HUDEP-2 (cell line): ENCODE results near the gene GJD3.
"Not testable (repeated sequence)": the region's sequence is repeated elsewhere in the genome, so short reads cannot be mapped to it uniquely, and the experiment has no call there.

ENCODE experiments used
- DNase-seq, 76 experiments: peaks; one replicate each; lab custom pipeline; 2025; ENCODE audit not compliant: unreplicated experiment in 76 of 76; lab: John Stamatoyannopoulos, UW

The GJD3 gene, protein sequence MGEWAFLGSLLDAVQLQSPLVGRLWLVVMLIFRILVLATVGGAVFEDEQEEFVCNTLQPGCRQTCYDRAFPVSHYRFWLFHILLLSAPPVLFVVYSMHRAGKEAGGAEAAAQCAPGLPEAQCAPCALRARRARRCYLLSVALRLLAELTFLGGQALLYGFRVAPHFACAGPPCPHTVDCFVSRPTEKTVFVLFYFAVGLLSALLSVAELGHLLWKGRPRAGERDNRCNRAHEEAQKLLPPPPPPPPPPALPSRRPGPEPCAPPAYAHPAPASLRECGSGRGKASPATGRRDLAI

DNA sequence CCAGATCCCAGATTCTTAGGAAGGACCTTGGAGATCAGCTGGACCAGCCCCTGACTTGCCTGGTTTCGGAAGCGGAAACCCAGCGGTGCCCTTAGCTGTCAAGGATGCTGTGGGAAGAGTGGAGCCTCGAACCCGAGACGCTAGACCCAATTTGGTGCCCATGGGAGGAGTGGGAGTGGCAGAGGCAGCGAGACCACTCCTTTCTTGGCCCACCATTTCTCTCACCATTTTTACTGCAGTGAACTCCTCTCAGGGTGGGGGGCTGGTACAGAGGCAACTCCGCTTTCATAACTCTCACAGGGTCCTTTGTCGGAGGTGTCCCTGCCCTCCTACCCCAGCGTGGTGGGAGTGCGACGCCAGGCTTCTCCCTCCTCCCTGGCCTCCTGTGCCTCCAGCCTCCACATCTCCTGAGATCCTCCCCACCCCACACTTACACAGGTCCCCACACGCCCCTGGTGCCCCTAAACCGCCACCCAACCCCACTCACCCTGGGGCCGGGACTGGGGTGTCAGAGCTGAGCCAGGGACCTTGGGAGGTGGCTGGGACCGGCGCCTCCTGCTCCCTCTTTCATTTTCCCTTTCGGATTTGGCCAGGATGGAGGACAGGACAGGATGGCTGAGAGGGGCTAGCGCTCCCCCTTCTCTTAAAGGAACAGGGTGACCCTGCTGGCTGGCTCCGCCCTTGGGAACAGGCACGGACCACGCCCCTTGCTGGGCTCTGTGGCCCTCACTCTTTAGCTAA, at the start of gene GJD3:
Gene GJD3, minus strand, starts transcription at position 617 of the 741 bp plus-strand sequence. CDS start 922 bp downstream, outside the sequence.
- DNase-seq, result no peak

DNA sequence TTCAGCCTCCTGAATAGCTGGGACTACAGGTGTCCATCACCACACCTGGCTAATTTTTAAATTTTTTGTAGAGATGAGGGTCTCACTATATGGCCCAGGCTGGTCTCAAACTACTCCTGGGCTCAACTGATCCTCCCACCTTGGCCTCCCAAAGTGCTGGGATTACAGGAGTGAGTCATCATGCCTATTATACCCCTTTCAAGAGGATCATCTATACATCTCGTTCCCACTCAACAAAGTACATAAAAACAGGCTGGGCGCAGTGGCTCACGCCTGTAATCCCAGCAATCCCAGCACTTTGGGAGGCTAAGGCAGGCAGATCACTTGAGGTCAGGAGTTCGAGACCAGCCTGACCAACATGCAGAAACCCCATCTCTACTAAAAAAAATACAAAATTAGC, 49.8 kb upstream of the GJD3 start:
- DNase-seq, result not testable (repeated sequence)

DNA sequence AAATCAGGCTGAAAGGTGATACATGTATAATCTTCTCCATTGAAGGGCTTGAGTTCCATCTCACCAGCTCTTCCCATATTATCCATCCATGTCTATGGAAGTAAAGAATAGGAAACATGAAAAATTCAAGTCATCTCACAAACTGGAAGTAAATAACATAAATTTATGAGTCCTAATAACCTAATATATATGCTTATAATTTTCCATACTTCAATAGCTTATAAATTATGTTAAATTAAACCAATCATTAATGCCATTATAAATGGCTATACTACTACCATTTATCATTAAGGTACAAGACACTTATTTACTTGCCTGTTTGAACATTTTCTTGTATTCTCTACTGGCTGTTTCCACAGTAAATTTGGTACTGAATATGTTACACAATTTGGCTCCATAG, 48.3 kb upstream of the GJD3 start:
- no peak for DNase-seq

DNA sequence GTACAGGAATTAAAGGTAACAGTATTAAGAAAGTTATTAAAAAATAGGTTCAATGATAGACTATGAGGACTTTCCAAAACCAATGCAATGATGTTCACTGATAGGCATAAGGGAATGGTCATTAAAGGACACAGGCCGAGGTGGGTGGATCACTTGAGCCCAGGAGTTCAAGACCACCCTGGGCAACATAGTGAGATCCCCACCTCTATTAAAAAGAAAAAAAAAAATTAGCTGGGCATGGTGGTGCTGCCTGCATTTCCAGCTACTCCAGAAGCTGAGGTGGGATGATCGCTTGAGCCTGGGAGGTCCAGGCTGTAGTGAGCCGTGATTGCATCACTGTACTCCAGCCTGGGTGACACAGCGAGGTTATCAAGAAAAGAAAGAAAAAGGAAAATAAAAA, 47.3 kb upstream of the GJD3 start:
- DNase-seq, result no peak

DNA sequence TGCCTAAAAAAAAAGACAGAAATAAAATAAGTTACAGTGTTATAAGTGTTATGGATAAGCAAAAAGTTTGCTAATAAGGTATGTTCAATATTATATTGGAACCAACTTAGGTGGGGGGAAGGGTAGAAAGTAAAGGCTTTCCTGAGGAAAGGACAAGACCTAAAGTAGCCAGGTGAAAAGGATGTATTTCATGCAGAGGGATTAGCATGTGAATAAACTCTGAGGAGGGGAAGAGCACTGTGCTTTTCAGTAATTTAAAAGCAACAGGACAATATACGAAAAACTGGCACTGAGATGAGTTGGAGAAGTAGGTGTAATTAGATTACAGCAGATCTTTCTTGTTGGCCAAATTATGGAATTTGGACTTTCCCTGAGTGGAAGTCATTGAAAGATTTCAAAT, 45.5 kb upstream of the GJD3 start:
- no peak for DNase-seq

DNA sequence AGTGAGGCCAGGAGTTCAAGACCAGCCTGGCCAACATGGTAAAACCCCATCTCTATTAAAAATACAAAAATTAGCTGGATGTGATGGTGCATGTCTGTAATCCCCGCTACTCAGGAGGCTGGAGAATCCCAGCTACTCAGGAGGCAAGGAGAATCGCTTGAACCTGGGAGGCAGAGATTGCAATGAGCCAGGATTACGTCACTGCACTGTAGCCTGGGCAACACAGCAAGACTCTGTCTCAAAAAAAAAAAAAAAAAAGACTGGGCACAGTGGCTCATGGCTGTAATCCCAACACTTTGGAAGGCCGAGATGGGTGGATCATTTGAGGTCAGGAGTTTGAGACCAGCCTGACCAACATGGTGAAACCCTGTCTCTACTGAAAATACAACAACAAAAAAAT, 45.0 kb upstream of the GJD3 start:
- DNase-seq, result not testable (repeated sequence)

DNA sequence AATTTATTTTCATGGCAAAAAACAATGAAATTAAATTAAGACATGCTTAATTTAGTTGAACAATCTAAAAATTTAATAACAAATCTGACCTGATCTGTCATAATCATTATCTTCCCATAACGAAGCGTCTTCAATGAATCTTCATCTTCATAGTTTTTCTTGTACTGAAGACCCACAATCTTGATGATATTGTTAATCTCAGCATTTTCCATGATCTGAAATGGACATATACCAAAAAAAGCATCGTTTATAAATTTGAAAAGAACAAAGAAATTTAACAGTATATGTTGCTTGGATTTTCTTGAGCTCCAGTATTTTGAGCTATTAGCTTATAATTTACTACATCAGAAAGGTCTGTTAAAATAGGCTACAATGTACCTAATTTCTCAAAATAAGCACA, 42.9 kb upstream of the GJD3 start:
- no peak for DNase-seq

DNA sequence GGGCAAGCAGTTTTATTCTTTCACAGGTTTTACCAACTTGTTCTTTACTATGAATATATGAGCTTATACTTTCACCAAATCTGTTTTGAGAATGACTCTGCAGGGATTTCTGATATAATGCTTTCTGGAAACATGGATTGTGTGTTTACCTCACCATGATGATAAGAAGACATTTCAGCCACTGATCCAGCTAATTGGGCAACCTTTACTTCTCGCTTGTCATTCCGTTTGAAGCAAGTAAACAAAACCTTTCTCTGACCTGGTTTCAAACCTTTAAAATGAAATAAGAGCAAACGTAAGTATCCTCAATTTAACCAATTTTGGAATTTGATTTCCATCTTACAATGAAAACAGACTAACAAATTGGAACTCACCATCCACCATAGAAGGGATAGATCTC, 39.5 kb upstream of the GJD3 start:
- DNase-seq, result no peak

DNA sequence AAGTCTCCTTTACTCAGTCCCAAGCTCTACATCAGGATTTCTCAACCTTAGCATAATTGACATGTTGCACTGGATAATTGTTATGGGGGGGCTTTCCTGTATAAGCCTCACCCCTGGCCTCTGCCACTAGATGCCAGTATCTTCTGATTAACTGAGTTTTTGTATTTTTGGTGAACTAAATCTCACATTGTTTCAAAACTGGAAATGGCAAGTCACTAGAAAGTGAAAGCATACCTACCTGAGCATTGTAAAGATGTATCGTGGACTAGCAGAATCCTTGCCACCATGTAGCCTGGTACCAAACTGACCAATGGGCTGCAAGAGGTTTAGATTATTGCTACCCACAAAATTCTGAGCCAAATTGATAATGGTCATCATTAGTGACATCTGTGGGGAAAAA, 38.1 kb upstream of the GJD3 start:
- DNase-seq, result no peak

DNA sequence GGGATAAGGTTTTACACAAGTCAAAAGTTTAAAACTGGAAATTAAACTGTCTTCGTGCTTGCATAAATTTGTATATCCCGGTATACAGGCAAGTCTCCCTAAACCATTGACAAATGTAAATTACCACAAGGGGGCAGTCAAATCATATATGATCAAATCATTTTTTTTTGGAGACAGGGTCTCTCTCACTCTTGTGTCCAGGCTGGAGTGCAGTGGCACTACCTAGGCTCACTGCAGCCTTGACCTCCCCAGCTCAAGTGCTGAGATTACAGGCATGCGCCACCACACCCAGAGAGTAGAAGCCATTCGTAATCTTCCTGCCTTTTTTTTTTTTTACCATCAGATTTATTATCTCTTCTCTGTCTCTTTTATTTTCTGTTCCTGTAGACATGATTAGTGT, 34.6 kb upstream of the GJD3 start:
- DNase-seq, result peak in 25 of 76 experiments; percentile 4 to 73 (median 36)

DNA sequence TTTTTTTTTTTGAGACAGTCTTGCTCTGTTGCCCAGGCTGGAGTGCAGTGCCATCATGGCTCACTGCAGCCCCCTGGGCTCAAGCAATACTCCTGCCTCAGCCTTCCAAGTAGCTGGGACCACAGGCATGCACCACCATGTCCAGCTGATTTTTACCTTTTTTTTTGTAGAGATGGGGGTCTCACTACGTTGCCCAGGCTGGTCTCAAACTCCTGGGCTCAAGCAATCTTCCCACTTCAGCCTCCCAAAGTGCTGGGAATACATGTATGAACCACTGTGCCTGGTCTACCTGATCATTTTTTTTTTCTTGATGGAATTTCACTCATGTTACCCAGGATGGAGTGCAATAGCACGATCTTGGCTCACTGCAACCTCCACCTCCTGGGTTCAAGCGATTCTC, 22.0 kb upstream of the GJD3 start:
- not testable (repeated sequence) for DNase-seq

DNA sequence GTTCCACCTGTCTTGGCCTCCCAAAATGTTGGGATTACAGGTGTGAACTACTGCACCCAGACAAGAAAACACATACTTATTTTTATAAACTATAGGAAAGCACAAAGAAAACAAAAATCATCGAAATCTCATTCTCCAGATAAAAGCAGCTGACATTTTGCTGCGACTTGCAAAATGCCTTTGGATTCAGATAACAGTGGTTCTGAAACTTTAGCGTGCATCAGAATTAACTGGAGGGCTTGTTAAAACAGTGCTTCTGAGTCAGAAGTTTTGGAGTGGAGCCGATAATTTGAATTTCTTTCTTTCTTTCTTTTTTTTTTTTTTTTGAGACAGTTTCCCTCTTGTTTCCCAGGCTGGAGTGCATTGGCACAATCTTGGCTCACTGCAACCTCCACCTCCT, 17.7 kb upstream of the GJD3 start:
- no peak for DNase-seq

DNA sequence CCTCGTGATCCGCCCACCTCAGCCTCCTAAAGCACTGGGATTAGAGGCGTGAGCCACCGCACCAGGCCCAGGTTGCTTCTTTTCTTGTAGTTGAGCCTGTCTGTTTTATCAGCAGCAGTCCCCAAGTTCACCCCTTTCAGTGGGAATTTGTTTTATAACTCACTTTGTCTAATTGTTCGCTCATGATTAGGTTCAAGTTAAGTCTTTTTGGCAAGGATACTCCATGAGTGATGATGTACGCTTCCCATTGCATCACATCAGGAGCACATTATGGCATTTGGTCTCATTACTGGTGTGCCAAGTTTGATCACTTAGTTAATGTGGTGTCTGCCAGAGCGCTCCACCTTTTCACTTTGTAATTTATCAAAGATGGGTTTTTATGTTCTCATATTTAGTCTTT, 14.4 kb upstream of the GJD3 start:
- DNase-seq, result no peak

DNA sequence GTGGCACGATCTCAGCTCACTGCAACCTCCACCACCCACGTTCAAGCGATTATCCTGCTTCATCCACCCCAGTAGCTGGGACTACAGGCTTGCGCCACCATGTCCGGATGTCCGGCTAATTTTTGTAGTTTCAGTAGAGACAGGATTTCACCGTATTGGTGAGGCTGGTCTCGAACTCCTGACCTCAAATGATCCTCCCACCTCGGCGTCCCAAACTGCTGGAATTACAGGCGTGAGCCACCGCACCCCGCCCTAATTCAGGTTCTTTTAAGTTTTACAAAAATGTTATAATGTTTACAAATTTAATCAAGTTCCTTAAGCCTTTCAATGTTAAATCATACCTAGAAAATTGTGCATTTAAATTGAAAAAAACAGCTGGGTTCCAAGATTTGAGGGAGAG, 13.3 kb upstream of the GJD3 start:
- no peak for DNase-seq

DNA sequence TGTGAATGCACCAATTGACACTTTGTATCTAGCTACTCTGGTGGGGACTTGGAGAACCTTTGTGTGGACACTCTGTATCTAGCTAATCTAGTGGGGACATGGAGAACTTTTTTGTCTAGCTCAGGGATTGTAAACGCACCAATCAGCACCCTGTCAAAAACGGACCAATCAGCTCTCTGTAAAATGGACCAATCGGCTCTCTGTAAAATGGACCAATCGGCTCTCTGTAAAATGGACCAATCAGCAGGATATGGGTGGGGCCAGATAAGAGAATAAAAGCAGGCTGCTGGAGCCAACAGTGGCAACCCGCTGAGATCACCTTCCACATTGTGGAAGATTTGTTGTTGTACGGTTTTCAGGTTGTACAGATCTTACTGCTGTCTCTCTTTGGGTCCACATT, 12.0 kb upstream of the GJD3 start:
- peak in 4 of 76 experiments; percentile 24 to 26 (median 24) for DNase-seq

DNA sequence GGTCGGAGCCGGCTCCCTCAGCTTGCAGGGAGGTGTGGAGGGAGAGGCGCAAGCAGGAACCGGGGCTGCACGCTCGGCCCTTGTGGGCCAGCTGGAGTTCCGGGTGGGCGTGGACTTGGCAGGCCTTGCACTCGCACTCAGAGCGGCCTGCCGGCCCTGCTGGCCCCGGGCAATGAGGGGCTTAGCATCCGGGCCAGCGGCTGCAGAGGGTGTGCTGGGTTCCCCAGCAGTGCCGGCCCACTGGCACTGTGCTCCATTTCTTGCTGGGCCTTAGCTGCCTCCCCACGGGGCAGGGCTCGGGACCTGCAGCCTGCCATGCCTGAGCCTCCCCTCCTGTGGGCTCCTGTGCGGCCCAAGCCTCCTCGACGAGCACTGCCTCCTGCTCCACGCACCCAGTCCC, 11.2 kb upstream of the GJD3 start:
- not testable (repeated sequence) for DNase-seq

DNA sequence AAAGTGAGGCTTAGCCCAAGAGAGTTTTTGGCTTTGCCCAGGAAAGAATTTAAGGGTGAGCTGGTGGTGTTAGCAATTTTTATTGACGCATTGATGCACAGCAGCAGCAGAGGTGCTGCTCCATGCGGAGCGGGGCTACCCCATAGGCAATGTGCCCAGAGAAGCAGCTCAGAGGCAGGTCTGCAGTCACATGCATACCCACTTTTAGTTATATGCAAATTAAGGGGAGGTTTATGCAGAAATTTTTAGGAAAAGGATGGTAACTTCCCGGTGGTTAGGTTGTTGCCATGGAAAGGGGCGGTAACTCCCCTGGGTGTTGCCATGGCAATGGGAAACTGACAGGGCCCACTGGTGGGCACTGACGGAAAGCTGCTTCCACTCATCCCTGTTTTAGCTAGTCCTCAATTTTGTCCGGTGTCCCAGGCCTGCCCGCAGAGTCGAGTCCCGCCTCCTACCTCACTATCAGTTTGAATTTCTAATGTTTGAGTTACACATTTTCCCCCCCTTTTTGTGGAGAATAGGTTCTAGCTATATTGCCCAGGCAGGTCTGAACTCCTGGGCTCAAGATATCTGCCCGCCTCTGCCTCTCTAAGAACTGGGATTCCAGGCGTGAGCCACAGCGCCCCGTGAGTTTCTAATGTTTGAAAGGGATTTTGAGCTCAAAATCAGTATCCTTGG, 10.4 kb upstream of the GJD3 start:
- no peak for DNase-seq

DNA sequence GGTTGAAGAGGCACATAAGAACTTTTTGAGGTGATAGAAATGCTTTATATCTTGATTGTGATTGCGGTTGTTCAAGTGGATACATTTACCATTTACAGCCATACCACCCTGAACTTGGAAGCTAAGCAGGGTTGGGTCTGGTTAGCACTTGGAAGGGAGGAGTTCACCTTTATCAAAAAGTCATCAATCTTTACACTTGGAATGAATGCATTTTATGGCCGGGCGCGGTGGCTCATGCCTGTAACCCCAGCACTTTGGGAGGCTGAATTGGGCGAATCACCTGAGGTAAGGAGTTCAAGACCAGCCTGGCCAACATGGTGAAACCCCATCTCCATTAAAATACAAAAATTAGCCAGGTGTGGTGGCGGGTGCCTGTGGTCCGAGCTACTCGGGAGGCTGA, 9.5 kb upstream of the GJD3 start:
- no peak for DNase-seq

DNA sequence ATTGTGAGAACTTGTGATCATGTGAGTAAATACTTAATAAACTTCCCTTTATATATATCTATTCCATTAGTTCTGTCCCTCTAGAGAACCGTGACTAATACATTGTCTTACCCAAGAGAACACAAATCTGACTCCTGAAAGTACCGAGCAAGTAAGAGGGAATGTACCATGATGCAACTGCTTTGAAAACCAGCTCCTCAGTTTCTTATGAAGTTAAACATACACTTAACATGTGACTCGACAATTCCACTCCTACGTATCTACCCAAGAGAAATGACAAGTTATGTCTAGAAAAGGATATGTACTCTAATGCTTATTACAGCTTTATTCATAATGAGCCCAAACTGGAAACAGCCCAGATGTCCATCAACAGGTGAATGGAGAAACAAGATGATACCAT, 8.8 kb upstream of the GJD3 start:
- DNase-seq, result no peak

DNA sequence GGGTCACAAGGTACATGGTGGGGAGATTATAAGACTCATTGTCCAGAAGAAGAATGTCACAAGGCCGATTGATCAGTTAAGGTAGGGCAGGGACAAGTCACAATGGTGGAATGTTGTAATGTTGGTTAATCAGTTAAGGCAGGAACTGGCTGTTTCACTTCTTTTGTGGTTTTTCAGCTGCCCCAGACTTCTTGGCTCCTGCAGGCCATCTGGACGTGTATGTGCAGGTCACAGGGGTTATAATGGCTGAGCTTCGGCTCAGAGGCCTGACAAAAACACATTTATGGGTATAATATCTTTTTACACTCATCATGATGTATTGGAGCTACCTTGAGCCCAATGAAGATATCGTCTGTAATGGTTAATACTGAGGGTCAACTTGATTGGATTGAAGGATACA, 8.1 kb upstream of the GJD3 start:
- DNase-seq, result peak in 5 of 76 experiments; percentile 5 to 24 (median 21)

DNA sequence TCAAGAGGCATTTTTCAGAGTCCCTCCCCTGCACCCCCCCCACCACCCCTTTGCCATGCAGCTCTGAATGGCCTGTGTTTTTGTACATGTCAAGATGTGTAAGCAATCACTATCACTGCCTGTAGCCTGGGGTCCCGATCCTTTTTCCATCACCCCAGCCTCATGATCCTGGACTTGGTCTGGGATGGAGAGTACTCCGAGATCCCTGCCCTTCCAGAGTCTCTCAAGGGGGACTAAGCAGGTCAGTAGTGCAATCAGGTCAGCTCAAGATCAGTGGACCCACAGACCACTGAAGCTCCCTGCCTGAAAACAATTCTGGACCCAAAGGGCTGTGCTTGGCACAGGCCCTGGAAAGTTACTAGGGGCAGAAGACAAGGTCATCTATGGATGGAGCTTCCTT, 7.5 kb upstream of the GJD3 start:
- DNase-seq, result no peak
